Measurements from ENCODE around the gene STEAP2.

DNA sequence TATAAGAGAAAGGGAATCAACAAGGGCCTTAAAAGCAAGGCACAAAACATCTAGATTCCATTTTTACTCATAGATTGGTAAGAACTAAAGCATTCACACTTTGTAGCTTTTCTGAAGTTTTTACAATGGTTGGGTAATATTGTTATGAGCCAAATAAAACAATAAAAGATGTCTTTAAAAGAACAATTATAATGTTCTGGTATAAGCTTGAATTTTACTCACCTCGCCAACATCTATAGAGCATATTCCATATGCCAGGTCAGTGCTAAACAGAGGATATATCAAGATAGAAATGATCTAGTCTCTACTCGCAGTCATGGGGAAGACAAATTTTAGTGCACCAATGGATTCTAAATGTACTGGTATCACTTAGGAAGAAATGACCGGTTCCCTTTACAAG is 45.4 kb upstream of the STEAP2 start:
- TF ChIP-seq, protein P1, sequence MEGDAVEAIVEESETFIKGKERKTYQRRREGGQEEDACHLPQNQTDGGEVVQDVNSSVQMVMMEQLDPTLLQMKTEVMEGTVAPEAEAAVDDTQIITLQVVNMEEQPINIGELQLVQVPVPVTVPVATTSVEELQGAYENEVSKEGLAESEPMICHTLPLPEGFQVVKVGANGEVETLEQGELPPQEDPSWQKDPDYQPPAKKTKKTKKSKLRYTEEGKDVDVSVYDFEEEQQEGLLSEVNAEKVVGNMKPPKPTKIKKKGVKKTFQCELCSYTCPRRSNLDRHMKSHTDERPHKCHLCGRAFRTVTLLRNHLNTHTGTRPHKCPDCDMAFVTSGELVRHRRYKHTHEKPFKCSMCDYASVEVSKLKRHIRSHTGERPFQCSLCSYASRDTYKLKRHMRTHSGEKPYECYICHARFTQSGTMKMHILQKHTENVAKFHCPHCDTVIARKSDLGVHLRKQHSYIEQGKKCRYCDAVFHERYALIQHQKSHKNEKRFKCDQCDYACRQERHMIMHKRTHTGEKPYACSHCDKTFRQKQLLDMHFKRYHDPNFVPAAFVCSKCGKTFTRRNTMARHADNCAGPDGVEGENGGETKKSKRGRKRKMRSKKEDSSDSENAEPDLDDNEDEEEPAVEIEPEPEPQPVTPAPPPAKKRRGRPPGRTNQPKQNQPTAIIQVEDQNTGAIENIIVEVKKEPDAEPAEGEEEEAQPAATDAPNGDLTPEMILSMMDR (IDR thresholded peaks at IDR 0.05; ENCODE audit: insufficient read depth, low read length, poor library complexity, severe bottlenecking), result no peak
- TF ChIP-seq EZH2phosphoT487 (conservative IDR thresholded peaks at IDR 0.05; ENCODE audit: low read length), result no peak

Data from SU-DHL-6 (cell line).